KMS-11 (cell line): Measurements from ENCODE around the gene KIAA0930.

ENCODE experiments used
- H2AFZ ChIP-seq: fragments of 200-600 bp; sonication (generic); 2 replicates; pipeline ENCODE4 v1.6.1; 2016; ENCODE audit warnings: antibody characterized with exemption, mixed run types, low read depth
- H3K27ac ChIP-seq: fragments of 200-600 bp; sonication (generic); 2 replicates; pipeline ENCODE4 v1.6.1; 2016; ENCODE audit warnings: mild to moderate bottlenecking, mixed run types
- H3K27me3 ChIP-seq: fragments of 200-600 bp; sonication (generic); 2 replicates; pipeline ENCODE4 v1.6.1; 2017; ENCODE audit warnings: mild to moderate bottlenecking, low read depth, mixed run types, moderate library complexity; ENCODE audit not compliant: insufficient read depth
- H3K36me3 ChIP-seq: fragments of 200-600 bp; sonication (generic); 2 replicates; pipeline ENCODE4 v1.6.1; 2017; ENCODE audit warnings: mild to moderate bottlenecking, mixed run types; ENCODE audit not compliant: insufficient read depth
- H3K4me1 ChIP-seq: fragments of 200-600 bp; sonication (generic); 2 replicates; pipeline ENCODE4 v1.6.1; 2016; ENCODE audit warnings: mild to moderate bottlenecking, low read depth, mixed run types; ENCODE audit not compliant: poor library complexity, severe bottlenecking
- H3K4me2 ChIP-seq: fragments of 200-600 bp; sonication (generic); 2 replicates; pipeline ENCODE4 v1.7.0; 2016; ENCODE audit warnings: mild to moderate bottlenecking, mixed run types
- H3K4me3 ChIP-seq: fragments of 200-600 bp; sonication (generic); IDR thresholded peaks from 2 replicates; pipeline ENCODE4 v1.6.1; 2017; ENCODE audit warnings: low read depth, low read length, mixed read lengths; ENCODE audit not compliant: insufficient read depth
- H3K79me2 ChIP-seq: fragments of 200-600 bp; sonication (generic); 2 replicates; pipeline ENCODE4 v1.6.1; 2016; ENCODE audit warnings: low read depth, mixed run types; ENCODE audit not compliant: insufficient read depth
- H3K9ac ChIP-seq: fragments of 200-600 bp; sonication (generic); 2 replicates; pipeline ENCODE4 v1.6.1; 2016; ENCODE audit warnings: mild to moderate bottlenecking, mixed run types
- H4K20me1 ChIP-seq: fragments of 200-600 bp; sonication (generic); 2 replicates; pipeline ENCODE4 v1.6.1; 2016; ENCODE audit warnings: mild to moderate bottlenecking, mixed run types; ENCODE audit not compliant: insufficient read depth
- CTCF ChIP-seq: fragments of 200-600 bp; sonication (generic); conservative IDR thresholded peaks from 2 replicates; pipeline ENCODE4 v1.6.1; 2017; ENCODE audit warnings: low read depth, mild to moderate bottlenecking, antibody characterized with exemption, low read length, moderate library complexity, mixed read lengths

Gene KIAA0930

GRCh38 chr22:45229181-45229580 is 11.5 kb downstream of the KIAA0930 start:
- Histone ChIP-seq H4K20me1 (no peaks in the 10 kb centered on the region), H3K4me1 (no peaks in the 10 kb centered on the region)
- no peak for TF ChIP-seq CTCF

GRCh38 chr22:45228401-45228754 is 12.3 kb downstream of the KIAA0930 start:
- no peaks in the 10 kb centered on the region for H4K20me1 ChIP-seq
- H3K9ac ChIP-seq = no peak overlapping the region
- no peaks in the 10 kb centered on the region for H3K27me3 ChIP-seq
- no peaks in the 10 kb centered on the region for H3K79me2 ChIP-seq
- TF ChIP-seq CTCF = no peak
- no peak overlapping the region for H3K4me2 ChIP-seq
- H3K4me3 ChIP-seq = no peak overlapping the region
- H3K27ac ChIP-seq = no peak overlapping the region
- no peak overlapping the region for H2AFZ ChIP-seq
- H3K4me1 ChIP-seq = no peaks in the 10 kb centered on the region
- H3K36me3 ChIP-seq = no peaks in the 10 kb centered on the region

More at GRCh38 chr22:45229181-45229580, 11.5 kb downstream of the KIAA0930 start:
- Histone ChIP-seq H3K79me2 (no peaks in the 10 kb centered on the region), H3K27ac (no peak overlapping the region), H3K4me3 (no peak overlapping the region), H2AFZ (no peak overlapping the region), H3K4me2 (no peak overlapping the region), H3K36me3 (no peaks in the 10 kb centered on the region), H3K27me3 (no peaks in the 10 kb centered on the region), H3K9ac (no peak overlapping the region)

- Histone ChIP-seq H3K4me1 (no peaks in the 10 kb centered on the region), H3K4me3 (no peak overlapping the region), H2AFZ (no peak overlapping the region), H3K36me3 (no peaks in the 10 kb centered on the region), H3K9ac (no peak overlapping the region), H3K4me2 (no peak overlapping the region), H4K20me1 (no peaks in the 10 kb centered on the region), H3K27ac (no peak overlapping the region), H3K79me2 (no peaks in the 10 kb centered on the region), H3K27me3 (no peaks in the 10 kb centered on the region)
- TF ChIP-seq CTCF = no peak
Observed at GRCh38 chr22:45227645-45228400, 12.9 kb downstream of the KIAA0930 start.

GRCh38 chr22:45226503-45227186 is 14.0 kb downstream of the KIAA0930 start:
- no peaks in the 10 kb centered on the region for H3K27me3 ChIP-seq
- H3K4me2 ChIP-seq = no peak overlapping the region
- no peak overlapping the region for H2AFZ ChIP-seq
- no peak for TF ChIP-seq CTCF
- H3K36me3 ChIP-seq = no peaks in the 10 kb centered on the region
- no peaks in the 10 kb centered on the region for H3K79me2 ChIP-seq
- no peak overlapping the region for H3K9ac ChIP-seq
- H4K20me1 ChIP-seq = no peaks in the 10 kb centered on the region
- H3K4me1 ChIP-seq = no peaks in the 10 kb centered on the region
- no peak overlapping the region for H3K27ac ChIP-seq
- no peak overlapping the region for H3K4me3 ChIP-seq
